Upper lobe of left lung (tissue), 6 donors: Measurements from ENCODE around the gene BCAS3. TPM values are rescaled to one million over a fixed set of nuclear protein-coding genes. Genes with fewer than 3 reads are reported as not detected.

Source experiments
- ATAC-seq, 2 donors: fragments of 200-7000 bp; cut with Tn5 transposase; one replicate each; pipeline ENCODE4 v1.9.1; 2022; ENCODE audit warnings: mild to moderate bottlenecking in 2 of 2, moderate library complexity in 2 of 2; ENCODE audit not compliant: low FRiP score in 2 of 2
- DNase-seq, 2 donors: peaks; one replicate each; pipeline ENCODE4 v3.0.0-alpha.2; 2019 to 2020
- H3K27ac ChIP-seq, 4 donors: fragments of 200-600 bp; sonication (generic); one replicate each; pipeline ENCODE4 v1.5.1; 2016 to 2019
- H3K27me3 ChIP-seq, 4 donors: fragments of 200-600 bp; sonication (generic); one replicate each; pipeline ENCODE4 v1.5.1; 2017 to 2019
- H3K36me3 ChIP-seq, 4 donors: fragments of 200-600 bp; sonication (generic); one replicate each; pipeline ENCODE4 v1.5.1; 2016 to 2019
- H3K4me1 ChIP-seq, 4 donors: fragments of 200-600 bp; sonication (generic); one replicate each; pipeline ENCODE4 v1.5.1; 2018 to 2019
- H3K4me3 ChIP-seq, 4 donors: fragments of 200-600 bp; sonication (generic); one replicate each; pipeline ENCODE4 v1.5.1; 2017 to 2019; ENCODE audit warnings: mild to moderate bottlenecking in 2 of 4, moderate library complexity in 1 of 4
- H3K9me3 ChIP-seq, 4 donors: fragments of 200-600 bp; sonication (generic); one replicate each; pipeline ENCODE4 v1.5.1; 2018 to 2019
- EP300 ChIP-seq, 4 donors: sonication (generic); formaldehyde crosslinking; IDR thresholded peaks; one replicate each; pipeline ENCODE4 v1.5.1; 2017; ENCODE audit warnings: antibody characterized with exemption in 4 of 4, control low read depth in 2 of 4
- POLR2A ChIP-seq, 4 donors: fragments of 450-650 bp; IDR thresholded peaks; one replicate each; pipeline ENCODE4 v1.5.1; 2016 to 2017; ENCODE audit warnings: antibody characterized with exemption in 4 of 4, mild to moderate bottlenecking in 2 of 4
- POLR2AphosphoS5 ChIP-seq, 2 donors: sonication (generic); formaldehyde crosslinking; IDR thresholded peaks; one replicate each; pipeline ENCODE4 v1.5.1; 2017; ENCODE audit warnings: antibody characterized with exemption in 2 of 2
- WGBS, 2 donors: methylation state at CpG; one replicate each; pipeline ENCODE4 v1.1.5; 2017 to 2018; 5-methylcytosine and 5-hydroxymethylcytosine counted together
- total RNA-seq, 6 donors: library from RNA; depleted of rRNA in 4 of 6; stranded (reverse); fragments of >200 nt in 4 of 6; gene quantifications; one replicate each; pipeline versions ENCODE4 v1.1.0 to v1.2.1, GENCODE V29; 2016 to 2021
- TF ChIP-seq, protein P1 (sequence below), 6 experiments: fragments of 450-650 bp in 4 of 6; fragments of 200-600 bp in 2 of 6; sonication (generic) in 2 of 6; IDR thresholded peaks; one replicate each; pipeline ENCODE4 v1.5.1; 2016 to 2019; ENCODE audit warnings: antibody characterized with exemption in 6 of 6
- donor health status: DM: no; HTN: no; CAD: no; lungs with moderate emphysema.
- donor health status: DM: no; HTN: yes; CAD: no; lungs with severe emphysema.

BCAS3 gene
- total RNA-seq, 6 donors from 2014 or later = 20.1 to 111 (median 37.0) TPM

DNA sequence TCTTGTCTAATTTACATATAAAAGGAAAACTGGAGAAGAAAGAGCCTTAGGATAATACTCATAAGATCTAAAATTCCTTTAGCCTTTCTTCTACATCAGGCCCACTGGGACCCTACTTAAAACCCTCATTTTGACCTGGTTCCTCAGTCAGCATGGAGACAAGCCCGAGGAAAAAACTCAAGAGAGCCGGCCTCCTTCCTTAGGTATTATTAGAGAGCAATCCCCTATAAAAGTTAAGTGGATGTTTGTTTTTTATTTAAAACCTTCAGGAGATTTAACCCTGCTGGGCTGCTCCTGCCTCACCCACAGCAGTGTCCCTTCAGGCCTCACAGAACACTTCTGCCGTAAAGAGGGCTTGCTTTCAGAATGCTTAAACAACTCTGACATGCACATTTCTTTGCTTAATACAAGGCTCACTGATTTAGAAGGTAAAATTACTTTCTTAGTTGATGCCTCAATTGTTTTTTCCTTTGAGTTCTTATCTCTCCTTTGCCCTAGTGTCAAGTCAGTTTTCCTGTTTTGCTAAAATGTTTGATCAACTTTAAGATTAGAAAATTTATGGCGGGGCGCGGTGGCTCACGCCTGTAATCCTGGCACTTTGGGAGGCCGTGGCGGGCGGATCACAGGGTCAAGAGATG is 576.4 kb downstream of the BCAS3 start:
- H3K36me3 ChIP-seq = no peaks in the 10 kb centered on the region
- peaks cover 36 to 55% (median 49%) of the 10 kb centered on the region in 4 donors for H3K4me1 ChIP-seq
- no peaks in the 10 kb centered on the region for H3K9me3 ChIP-seq
- peak overlapping the region; percentile 74 to 82 (median 80) for H3K27ac ChIP-seq
- TF ChIP-seq, protein P1, sequence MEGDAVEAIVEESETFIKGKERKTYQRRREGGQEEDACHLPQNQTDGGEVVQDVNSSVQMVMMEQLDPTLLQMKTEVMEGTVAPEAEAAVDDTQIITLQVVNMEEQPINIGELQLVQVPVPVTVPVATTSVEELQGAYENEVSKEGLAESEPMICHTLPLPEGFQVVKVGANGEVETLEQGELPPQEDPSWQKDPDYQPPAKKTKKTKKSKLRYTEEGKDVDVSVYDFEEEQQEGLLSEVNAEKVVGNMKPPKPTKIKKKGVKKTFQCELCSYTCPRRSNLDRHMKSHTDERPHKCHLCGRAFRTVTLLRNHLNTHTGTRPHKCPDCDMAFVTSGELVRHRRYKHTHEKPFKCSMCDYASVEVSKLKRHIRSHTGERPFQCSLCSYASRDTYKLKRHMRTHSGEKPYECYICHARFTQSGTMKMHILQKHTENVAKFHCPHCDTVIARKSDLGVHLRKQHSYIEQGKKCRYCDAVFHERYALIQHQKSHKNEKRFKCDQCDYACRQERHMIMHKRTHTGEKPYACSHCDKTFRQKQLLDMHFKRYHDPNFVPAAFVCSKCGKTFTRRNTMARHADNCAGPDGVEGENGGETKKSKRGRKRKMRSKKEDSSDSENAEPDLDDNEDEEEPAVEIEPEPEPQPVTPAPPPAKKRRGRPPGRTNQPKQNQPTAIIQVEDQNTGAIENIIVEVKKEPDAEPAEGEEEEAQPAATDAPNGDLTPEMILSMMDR (IDR thresholded peaks at IDR 0.05) = no peak
- TF ChIP-seq POLR2A (IDR thresholded peaks at IDR 0.05) = no peak
- TF ChIP-seq EP300 (IDR thresholded peaks at IDR 0.05) = no peak
- peak in 1 of 2 donors; percentile 11 for TF ChIP-seq POLR2AphosphoS5 (IDR thresholded peaks at IDR 0.05)
- H3K27me3 ChIP-seq = no peaks in the 10 kb centered on the region
- ATAC-seq (no peak), DNase-seq (peak in 1 of 2 donors; percentile 29)
- WGBS, 2 donors = 65 to 72% methylated on average over 10 of the region's 10 CpGs
- no peak overlapping the region for H3K4me3 ChIP-seq

DNA sequence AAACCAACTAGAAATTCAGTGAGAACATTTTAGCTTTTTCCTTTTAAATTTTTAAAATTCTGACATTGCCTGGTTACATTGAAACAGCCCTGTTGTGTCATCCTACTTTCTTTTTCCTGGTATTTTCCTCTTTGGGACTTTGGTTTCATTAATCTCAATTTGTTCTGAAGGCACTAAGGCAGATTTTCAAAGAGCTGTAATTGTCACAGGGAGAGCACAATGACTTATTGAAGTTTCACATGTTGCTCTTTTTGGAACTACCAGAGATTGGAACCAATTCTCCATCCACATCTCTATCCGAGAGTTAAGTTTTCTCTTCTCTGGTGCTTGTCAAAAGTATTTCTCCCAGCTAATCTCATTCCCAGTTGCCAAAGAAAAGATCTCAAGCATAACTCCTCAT is 577.3 kb downstream of the BCAS3 start:
- TF ChIP-seq EP300 (IDR thresholded peaks at IDR 0.05) (no peak), POLR2A (IDR thresholded peaks at IDR 0.05) (no peak)
- TF ChIP-seq, protein P1 (IDR thresholded peaks at IDR 0.05) = no peak
- 74 to 86% methylated on average over 1 of the region's 1 CpG for WGBS, 2 donors
- DNase-seq (no peak), ATAC-seq (no peak)
- no peaks in the 10 kb centered on the region for H3K36me3 ChIP-seq
- H3K4me3 ChIP-seq = no peak overlapping the region
- no peaks in the 10 kb centered on the region for H3K27me3 ChIP-seq
- no peaks in the 10 kb centered on the region for H3K9me3 ChIP-seq
- peak overlapping the region; percentile 33 to 80 (median 79) for H3K27ac ChIP-seq
- H3K4me1 ChIP-seq = peaks cover 39 to 56% (median 43%) of the 10 kb centered on the region in 4 donors

DNA sequence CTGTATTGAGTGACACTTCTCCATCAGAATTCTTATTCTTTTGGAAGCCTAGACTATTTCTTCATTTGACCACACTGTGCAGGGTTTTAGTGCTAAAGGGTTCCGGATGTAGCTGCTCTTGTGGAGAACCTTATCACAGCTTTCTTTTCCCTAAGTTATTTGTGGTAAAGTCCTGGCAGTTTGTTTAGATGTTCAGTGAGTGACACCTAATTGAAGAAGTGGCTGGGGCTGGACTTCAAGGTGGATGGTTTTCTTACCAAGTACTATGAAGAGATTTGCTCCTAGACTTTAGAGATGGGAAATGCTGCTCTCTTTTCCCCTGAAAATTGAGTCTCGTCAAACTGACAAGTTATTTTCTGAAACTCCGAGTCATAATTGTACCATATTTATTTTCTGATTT is 578.0 kb downstream of the BCAS3 start:
- Histone ChIP-seq H3K9me3 (no peaks in the 10 kb centered on the region), H3K4me3 (no peak overlapping the region), H3K36me3 (no peaks in the 10 kb centered on the region), H3K27ac (peak overlapping the region; percentile 27 to 80 (median 56)), H3K4me1 (peaks cover 33 to 48% (median 36%) of the 10 kb centered on the region in 4 donors), H3K27me3 (no peaks in the 10 kb centered on the region)
- no peak for ATAC-seq
- WGBS, 2 donors = 80 to 82% methylated on average over 3 of the region's 3 CpGs
- no peak for TF ChIP-seq EP300 (IDR thresholded peaks at IDR 0.05)
- no peak for TF ChIP-seq POLR2AphosphoS5 (IDR thresholded peaks at IDR 0.05)
- TF ChIP-seq POLR2A (IDR thresholded peaks at IDR 0.05) = no peak
- TF ChIP-seq, protein P1 (IDR thresholded peaks at IDR 0.05) = no peak
- no peak for DNase-seq

DNA sequence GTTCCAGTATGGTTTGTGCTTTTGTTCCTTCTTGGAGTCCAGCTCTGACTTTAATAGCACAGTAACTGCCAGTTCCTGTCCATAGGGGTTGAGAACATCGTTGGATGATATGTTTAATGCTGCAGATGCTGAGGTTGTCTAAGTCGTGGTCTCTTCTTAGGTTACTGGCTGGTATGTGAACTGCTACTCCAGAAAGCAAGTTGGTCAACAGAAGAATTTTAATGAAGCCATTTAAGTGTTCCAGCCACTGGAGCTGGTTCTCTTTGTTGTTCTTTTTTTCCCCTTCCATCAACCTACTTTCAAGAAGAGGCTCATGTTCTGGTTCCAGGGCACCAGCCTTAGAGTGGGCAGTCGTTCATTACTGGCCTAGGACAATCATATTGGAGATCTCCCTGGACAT is 581.7 kb downstream of the BCAS3 start:
- no peak for TF ChIP-seq POLR2AphosphoS5 (IDR thresholded peaks at IDR 0.05)
- TF ChIP-seq POLR2A (IDR thresholded peaks at IDR 0.05) = no peak
- TF ChIP-seq, protein P1 (IDR thresholded peaks at IDR 0.05) = no peak
- no peak for TF ChIP-seq EP300 (IDR thresholded peaks at IDR 0.05)
- no peak overlapping the region for H3K4me3 ChIP-seq
- H3K36me3 ChIP-seq = no peaks in the 10 kb centered on the region
- peak overlapping the region; percentile 7 to 81 (median 61) for H3K27ac ChIP-seq
- ATAC-seq (no peak), DNase-seq (no peak)
- 53 to 71% methylated on average over 3 of the region's 3 CpGs for WGBS, 2 donors
- no peaks in the 10 kb centered on the region for H3K27me3 ChIP-seq
- H3K9me3 ChIP-seq = no peaks in the 10 kb centered on the region
- H3K4me1 ChIP-seq = peaks cover 1 to 19% (median 3%) of the 10 kb centered on the region in 4 donors
